HEK293 (cell line): ENCODE measurements around the gene PKP2.

Source experiments
- CTCF ChIA-PET: fragments of 350-600 bp; formaldehyde crosslinking; extraction: SDS; loops from one replicate; lab custom pipeline; 2021; ENCODE audit warnings: antibody characterized with exemption; lab: Yijun Ruan, JAX
- POLR2A ChIA-PET: fragments of 300-600 bp; formaldehyde crosslinking; extraction: SDS; loops from one replicate; lab custom pipeline; 2020; ENCODE audit warnings: antibody characterized with exemption, inconsistent platforms; lab: Yijun Ruan, JAX
- H3K27ac ChIP-seq: fragments of 200-500 bp; sonication (Bioruptor generic); 2 replicates; pipeline ENCODE4 v1.5.1; 2014; ENCODE audit warnings: low read depth, low read length, control low read depth, inconsistent platforms; ENCODE audit errors: extremely low read depth
- H3K36me3 ChIP-seq, 2 experiments: fragments of 200-500 bp in 1 of 2; sonication (Bioruptor generic) in 1 of 2; 1 replicate in 1 of 2; 2 replicates in 1 of 2; pipeline ENCODE4 v1.5.1; 2014 to 2017; ENCODE audit warnings: inconsistent platforms in 2 of 2, low read length in 2 of 2; ENCODE audit not compliant: control insufficient read depth in 2 of 2, insufficient read depth in 1 of 2
- H3K4me1 ChIP-seq: fragments of 200-500 bp; sonication (Bioruptor generic); 2 replicates; pipeline ENCODE4 v1.5.1; 2014; ENCODE audit warnings: mild to moderate bottlenecking, low read length, inconsistent platforms; ENCODE audit not compliant: control insufficient read depth, insufficient read depth
- H3K4me3 ChIP-seq: 2 replicates; pipeline ENCODE4 v1.5.1; 2011; ENCODE audit warnings: low read depth, mild to moderate bottlenecking, control low read depth, low read length, moderate library complexity
- H3K9me3 ChIP-seq: fragments of 200-500 bp; sonication (Bioruptor generic); 2 replicates; pipeline ENCODE4 v1.5.1; 2014; ENCODE audit warnings: low read depth, low read length, inconsistent platforms; ENCODE audit not compliant: control insufficient read depth, insufficient read depth
- GLI4 ChIP-seq: fragments of 450-650 bp; formaldehyde crosslinking; IDR thresholded peaks from 2 replicates; pipeline ENCODE4 v1.5.1; 2016; ENCODE audit warnings: missing biosample characterization, missing genetic modification characterization
- SCRT2 ChIP-seq: fragments of 450-650 bp; formaldehyde crosslinking; IDR thresholded peaks from 2 replicates; pipeline ENCODE4 v1.5.1; 2016; ENCODE audit warnings: missing biosample characterization, missing genetic modification characterization
- ZBTB10 ChIP-seq: fragments of 450-650 bp; formaldehyde crosslinking; IDR thresholded peaks from 2 replicates; pipeline ENCODE4 v1.5.1; 2016; ENCODE audit warnings: missing biosample characterization, missing genetic modification characterization
- ZNF138 ChIP-seq: fragments of 450-650 bp; formaldehyde crosslinking; IDR thresholded peaks from 2 replicates; pipeline ENCODE4 v1.5.1; 2016; ENCODE audit warnings: missing biosample characterization, missing genetic modification characterization, borderline replicate concordance
- ZNF155 ChIP-seq: fragments of 450-650 bp; formaldehyde crosslinking; IDR thresholded peaks from 2 replicates; pipeline ENCODE4 v1.5.1; 2016; ENCODE audit warnings: missing biosample characterization, missing genetic modification characterization
- ZNF23 ChIP-seq: fragments of 450-650 bp; formaldehyde crosslinking; IDR thresholded peaks from 2 replicates; pipeline ENCODE4 v1.5.1; 2016; ENCODE audit warnings: missing biosample characterization, missing genetic modification characterization, borderline replicate concordance
- ZNF24 ChIP-seq: fragments of 450-650 bp; formaldehyde crosslinking; IDR thresholded peaks from 2 replicates; pipeline ENCODE4 v1.5.1; 2016; ENCODE audit warnings: missing biosample characterization, missing genetic modification characterization
- ZNF366 ChIP-seq: fragments of 450-650 bp; formaldehyde crosslinking; conservative IDR thresholded peaks from 2 replicates; pipeline ENCODE4 v1.5.1; 2016; ENCODE audit warnings: missing biosample characterization, missing genetic modification characterization
- ZNF514 ChIP-seq: fragments of 450-650 bp; formaldehyde crosslinking; IDR thresholded peaks from 2 replicates; pipeline ENCODE4 v1.5.1; 2016; ENCODE audit warnings: missing biosample characterization, missing genetic modification characterization
- ZNF707 ChIP-seq: fragments of 450-650 bp; formaldehyde crosslinking; IDR thresholded peaks from 2 replicates; pipeline ENCODE4 v1.5.1; 2016; ENCODE audit warnings: missing biosample characterization, missing genetic modification characterization
- TF ChIP-seq, protein P1 (sequence below): fragments of 450-650 bp; formaldehyde crosslinking; IDR thresholded peaks from 2 replicates; pipeline ENCODE4 v1.5.1; 2017; ENCODE audit warnings: missing biosample characterization, missing genetic modification characterization
- TF ChIP-seq, protein P2 (sequence below): fragments of 450-650 bp; formaldehyde crosslinking; IDR thresholded peaks from 2 replicates; pipeline ENCODE4 v1.5.1; 2016; ENCODE audit warnings: missing biosample characterization, missing genetic modification characterization
- TF ChIP-seq, protein P3 (sequence below): fragments of 450-650 bp; formaldehyde crosslinking; IDR thresholded peaks from 2 replicates; pipeline ENCODE4 v1.5.1; 2016; ENCODE audit warnings: missing biosample characterization, missing genetic modification characterization
- TF ChIP-seq, protein P4 (sequence below): IDR thresholded peaks from 2 replicates; pipeline ENCODE4 v1.6.1; 2011; ENCODE audit warnings: mild to moderate bottlenecking, low read depth, low read length, borderline replicate concordance

PKP2 gene

GRCh38 chr12:32846053-32846452 is 50.5 kb downstream of the PKP2 start:
- Histone ChIP-seq H3K4me1 (no peaks in the 10 kb centered on the region), H3K27ac (no peak overlapping the region), H3K9me3 (no peaks in the 10 kb centered on the region), H3K4me3 (no peak overlapping the region), H3K36me3 (peaks cover 4 to 10% of the 10 kb centered on the region in 2 experiments; a peak in 2 of 3 replicates)
- ChIA-PET POLR2A (no interaction called here), CTCF (no interaction called here)
- TF ChIP-seq ZNF24 (tag by site-specific recombination) (no peak), ZBTB10 (tag by site-specific recombination) (no peak), ZNF707 (tag by site-specific recombination) (no peak), GLI4 (tag by site-specific recombination) (no peak), ZNF138 (no peak)

GRCh38 chr12:32843528-32844095 is 53.0 kb downstream of the PKP2 start:
- no peaks in the 10 kb centered on the region for H3K4me1 ChIP-seq
- no peaks in the 10 kb centered on the region for H3K9me3 ChIP-seq
- CTCF ChIA-PET = interaction anchor here (0.7 to 2.0 kb wide), 4 partner anchors 11 to 88 kb away, joined by 3 to 7 read pairs (median 3); partner anchors contain the start of gene YARS2
- peaks cover 0 to 17% of the 10 kb centered on the region in 2 experiments; a peak in 2 of 3 replicates for H3K36me3 ChIP-seq
- H3K27ac ChIP-seq = no peak overlapping the region
- TF ChIP-seq ZNF366 (tag by site-specific recombination) = no peak
- TF ChIP-seq, protein P1, sequence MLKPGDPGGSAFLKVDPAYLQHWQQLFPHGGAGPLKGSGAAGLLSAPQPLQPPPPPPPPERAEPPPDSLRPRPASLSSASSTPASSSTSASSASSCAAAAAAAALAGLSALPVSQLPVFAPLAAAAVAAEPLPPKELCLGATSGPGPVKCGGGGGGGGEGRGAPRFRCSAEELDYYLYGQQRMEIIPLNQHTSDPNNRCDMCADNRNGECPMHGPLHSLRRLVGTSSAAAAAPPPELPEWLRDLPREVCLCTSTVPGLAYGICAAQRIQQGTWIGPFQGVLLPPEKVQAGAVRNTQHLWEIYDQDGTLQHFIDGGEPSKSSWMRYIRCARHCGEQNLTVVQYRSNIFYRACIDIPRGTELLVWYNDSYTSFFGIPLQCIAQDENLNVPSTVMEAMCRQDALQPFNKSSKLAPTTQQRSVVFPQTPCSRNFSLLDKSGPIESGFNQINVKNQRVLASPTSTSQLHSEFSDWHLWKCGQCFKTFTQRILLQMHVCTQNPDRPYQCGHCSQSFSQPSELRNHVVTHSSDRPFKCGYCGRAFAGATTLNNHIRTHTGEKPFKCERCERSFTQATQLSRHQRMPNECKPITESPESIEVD = 0 out of 2 replicates have a peak, but pooled peaks have one; percentile 28
- TF ChIP-seq ZNF514 = no peak
- TF ChIP-seq SCRT2 = peak; percentile 45; the same call in 1 of the 2 replicates
- TF ChIP-seq ZNF155 (tag by site-specific recombination) = no peak
- TF ChIP-seq, protein P2, sequence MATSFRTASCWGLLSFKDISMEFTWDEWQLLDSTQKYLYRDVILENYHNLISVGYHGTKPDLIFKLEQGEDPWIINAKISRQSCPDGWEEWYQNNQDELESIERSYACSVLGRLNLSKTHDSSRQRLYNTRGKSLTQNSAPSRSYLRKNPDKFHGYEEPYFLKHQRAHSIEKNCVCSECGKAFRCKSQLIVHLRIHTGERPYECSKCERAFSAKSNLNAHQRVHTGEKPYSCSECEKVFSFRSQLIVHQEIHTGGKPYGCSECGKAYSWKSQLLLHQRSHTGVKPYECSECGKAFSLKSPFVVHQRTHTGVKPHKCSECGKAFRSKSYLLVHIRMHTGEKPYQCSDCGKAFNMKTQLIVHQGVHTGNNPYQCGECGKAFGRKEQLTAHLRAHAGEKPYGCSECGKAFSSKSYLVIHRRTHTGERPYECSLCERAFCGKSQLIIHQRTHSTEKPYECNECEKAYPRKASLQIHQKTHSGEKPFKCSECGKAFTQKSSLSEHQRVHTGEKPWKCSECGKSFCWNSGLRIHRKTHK (tag by site-specific recombination) = no peak
- TF ChIP-seq, protein P3, sequence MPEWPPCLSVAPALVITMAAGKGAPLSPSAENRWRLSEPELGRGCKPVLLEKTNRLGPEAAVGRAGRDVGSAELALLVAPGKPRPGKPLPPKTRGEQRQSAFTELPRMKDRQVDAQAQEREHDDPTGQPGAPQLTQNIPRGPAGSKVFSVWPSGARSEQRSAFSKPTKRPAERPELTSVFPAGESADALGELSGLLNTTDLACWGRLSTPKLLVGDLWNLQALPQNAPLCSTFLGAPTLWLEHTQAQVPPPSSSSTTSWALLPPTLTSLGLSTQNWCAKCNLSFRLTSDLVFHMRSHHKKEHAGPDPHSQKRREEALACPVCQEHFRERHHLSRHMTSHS = no peak
- TF ChIP-seq, protein P4, sequence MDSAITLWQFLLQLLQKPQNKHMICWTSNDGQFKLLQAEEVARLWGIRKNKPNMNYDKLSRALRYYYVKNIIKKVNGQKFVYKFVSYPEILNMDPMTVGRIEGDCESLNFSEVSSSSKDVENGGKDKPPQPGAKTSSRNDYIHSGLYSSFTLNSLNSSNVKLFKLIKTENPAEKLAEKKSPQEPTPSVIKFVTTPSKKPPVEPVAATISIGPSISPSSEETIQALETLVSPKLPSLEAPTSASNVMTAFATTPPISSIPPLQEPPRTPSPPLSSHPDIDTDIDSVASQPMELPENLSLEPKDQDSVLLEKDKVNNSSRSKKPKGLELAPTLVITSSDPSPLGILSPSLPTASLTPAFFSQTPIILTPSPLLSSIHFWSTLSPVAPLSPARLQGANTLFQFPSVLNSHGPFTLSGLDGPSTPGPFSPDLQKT = no peak
- no peak for TF ChIP-seq ZNF23 (tag by site-specific recombination)
- H3K4me3 ChIP-seq = no peak overlapping the region
- POLR2A ChIA-PET = interaction anchor here (0.6 kb wide), 1 partner anchor 934 kb away, joined by 3 read pairs; no protein-coding TSS in a partner anchor
